ENCODE data around the gene ZNF19.

DNA sequence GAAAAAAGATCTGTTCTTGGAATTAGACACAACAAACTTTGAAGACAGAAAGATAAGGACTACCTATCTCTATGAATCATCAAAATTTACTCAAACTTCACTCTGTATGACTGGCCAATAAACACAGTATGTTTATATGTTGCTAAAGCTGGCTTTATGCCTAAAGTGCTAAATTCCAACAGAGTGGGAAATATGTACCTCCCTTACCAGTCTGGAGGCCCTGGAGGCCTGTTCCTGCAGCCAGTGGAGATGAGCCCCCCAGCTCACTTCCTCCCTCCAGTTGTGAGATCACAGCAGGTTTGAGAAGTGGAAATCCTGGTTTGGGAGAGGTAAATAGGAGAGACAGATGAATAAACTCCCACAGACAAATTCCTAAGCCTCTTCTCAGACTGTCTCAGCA, 36.1 kb downstream of the ZNF19 start:
- TF ChIP-seq POLR2A (IDR thresholded peaks at IDR 0.05; ENCODE audit: low read length) (no peak), GATA1 (IDR thresholded peaks at IDR 0.05; ENCODE audit: low read depth, low read length) (no peak)
